ENCODE results near the gene MROH2A.
"Not testable (repeated sequence)": the region's sequence is repeated elsewhere in the genome, so short reads cannot be mapped to it uniquely, and the experiment has no call there.

MROH2A gene, protein sequence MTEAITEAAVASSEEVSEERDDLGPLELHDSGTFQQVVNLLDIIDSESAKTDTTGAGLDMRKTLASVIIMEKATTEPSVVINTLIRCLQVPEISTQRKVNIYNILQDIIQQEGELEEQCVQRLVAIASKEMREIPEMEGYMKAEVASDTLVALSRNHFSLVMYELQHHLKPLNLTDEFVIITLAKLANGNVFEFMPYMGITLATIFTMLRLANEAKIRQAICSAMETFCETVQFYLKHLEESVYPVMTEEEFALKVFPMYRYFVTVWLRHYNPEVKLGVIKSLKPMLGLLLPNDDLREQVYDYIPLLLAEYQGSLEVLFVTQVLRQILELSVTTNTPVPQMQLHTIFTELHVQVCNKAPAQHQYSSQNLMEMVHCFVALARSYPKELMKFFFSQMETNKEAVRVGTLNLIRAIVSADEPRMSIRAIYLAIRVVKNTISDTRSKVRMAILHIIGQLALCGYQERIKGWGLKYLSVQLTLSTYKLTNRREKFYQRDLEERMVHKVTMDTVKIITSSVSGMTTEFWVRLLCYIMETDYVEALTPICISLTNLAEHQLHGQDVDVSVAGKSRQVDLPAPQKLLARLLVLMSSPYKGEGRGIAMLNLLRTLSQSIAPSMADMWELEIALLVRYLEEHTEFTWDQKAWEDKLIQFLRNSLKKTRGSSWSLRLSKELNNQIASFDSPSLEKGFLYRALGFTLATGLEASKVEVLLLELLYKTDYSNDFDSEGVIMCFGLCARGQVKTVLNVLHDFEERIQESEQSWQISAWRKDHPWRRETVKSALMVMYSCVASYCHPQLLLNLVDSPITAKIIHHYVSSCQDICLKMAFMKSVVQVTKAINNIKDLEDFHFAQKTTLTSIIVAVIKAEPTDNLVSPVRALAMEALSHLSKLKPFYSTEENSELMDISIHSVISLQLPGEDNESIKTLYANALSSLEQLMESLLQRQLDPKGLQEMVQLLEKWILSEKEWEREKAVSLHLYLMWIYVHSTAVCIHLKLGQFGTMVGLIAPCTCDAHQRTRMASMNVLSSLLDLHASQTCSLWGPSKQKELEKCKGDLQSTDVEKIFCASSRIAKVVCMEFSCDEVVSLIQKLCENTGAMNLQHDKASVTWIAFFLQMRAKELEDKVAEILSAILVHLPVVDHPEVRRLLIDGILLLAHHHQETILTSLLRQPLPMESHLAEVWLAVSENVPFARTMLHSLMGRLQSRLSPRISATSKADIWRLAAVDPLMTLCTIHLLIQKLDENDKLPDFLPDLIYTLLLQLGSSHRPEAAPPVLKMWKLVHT (N-terminal part only)

DNA sequence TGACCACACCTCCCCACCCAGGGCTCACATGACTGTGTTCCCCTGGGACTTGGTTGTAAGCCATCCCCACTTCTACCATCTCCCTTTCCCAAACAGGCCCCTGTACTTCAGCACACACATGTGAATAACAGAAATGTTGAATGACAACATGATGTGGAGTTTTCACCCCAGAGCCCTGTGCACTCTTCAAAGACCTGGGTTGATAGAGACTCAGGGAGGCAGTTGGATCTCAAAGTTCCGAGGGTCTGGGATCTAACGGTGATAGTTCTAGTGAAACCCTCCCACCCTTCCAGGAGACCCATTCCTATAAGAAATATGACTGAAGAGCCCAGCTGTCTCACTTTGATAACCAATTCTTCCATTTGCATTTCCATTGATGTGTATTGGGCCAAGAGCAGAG lies at the start of gene MROH2A:
Gene MROH2A, plus strand, starts transcription at position 301 of the 400 bp plus-strand sequence. CDS start 1,029 bp downstream, outside the sequence.
- no peak for DNase-seq

GRCh38 chr2:233728723-233729301 lies 49.3 kb upstream of the MROH2A start, which contains the start of gene UGT1A3:
Gene UGT1A3, plus strand, starts transcription at chr2:233729042. Its CDS starts 85 bp downstream, at chr2:233729127.
- no peak for DNase-seq

DNA sequence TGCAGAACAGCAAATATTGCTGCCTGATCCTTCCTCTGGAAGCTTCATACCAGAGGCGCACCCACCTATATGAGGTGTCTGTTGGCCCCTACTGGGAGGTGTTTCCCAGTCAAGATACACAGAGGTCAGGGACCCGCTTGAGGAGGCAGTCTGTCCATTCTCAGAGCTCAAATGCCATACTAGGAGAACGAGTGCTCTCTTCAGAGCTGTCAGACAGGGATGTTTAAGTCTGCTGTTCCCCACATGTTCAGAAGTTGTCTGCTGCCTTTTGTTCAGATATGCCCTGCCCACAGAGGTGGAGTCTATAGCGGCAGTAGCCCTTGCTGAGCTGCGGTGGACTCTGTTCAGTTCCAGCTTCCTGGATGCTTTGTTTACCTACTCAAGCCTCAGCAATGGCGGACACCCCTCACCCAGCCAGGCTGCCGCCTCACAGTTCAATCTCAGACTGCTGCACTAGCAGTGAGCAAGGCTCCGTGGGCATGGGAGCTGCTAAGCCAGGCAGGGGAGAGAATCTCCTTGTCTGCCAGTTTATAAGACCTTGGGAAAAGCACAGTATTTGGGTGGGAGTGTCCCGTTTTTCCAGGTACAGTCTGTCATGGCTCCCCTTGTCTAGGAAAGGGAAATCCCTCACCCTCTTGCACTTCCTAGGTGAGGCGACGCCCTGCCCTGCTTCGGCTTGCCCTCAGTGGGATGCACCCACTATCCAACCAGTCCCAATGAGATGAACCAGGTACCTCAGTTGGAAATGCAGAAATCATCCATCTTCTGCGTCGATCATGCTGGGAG lies 41.1 kb upstream of the MROH2A start:
- not testable (repeated sequence) for DNase-seq

DNA sequence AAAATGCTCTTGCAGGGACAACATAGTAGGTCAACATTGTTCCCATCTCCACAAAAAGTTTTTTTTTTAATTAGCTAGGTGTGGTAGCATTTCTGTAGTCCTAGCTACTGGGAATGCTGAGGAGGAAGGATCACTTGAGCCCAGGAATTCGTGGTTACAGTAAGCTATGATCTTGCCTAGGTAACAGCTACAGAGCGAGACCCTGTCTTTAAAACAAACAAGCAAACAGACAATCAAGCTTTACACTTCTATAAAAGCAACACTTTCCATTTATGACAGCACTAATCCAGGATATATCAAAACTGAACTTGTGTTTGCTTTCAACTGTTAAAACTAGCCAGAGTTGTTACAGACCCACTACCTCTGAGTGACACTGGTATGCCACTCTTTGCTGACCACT lies 37.3 kb upstream of the MROH2A start:
- no peak for DNase-seq

DNA sequence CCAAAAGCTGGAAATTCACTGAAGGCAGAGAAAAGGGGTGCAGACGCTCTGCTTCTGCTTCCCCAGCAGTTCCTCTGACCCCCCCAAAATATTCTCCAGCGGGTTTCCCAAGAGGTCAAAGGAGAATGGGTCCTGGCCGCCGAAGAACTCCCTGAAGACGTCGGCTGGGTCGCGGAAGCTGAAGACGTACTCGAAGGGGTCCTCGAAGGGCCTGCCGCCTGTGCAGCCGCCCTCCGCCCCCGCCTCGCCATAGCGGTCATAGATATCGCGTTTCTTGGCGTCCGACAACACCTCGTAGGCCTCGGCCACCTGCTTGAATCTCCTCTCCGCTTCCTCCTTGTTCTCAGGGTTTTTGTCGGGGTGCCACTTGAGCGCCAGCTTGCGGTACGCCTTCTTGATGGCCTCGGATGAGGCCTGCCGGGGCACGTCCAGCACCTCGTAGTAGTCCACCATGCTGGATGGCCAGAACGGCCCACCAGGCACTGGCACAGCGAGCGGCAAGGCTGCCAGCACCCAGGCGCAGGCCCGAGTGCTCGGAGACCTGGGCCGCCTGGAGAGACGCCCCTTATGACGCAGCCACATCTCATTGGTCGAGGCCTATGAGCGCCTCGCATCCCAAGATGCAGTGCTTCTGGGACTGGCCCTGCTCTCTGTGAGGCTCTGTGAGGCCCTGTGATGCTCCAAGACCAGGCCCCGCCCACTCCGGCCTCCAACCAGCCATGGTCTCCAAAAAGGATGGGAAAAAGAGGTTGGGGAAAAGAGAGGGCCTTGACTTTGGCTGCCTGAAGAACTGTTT lies 34.5 kb upstream of the MROH2A start:
- DNase-seq: no peak

- DNase-seq: no peak
Observed at GRCh38 chr2:233745073-233745755, 32.9 kb upstream of the MROH2A start.

DNA sequence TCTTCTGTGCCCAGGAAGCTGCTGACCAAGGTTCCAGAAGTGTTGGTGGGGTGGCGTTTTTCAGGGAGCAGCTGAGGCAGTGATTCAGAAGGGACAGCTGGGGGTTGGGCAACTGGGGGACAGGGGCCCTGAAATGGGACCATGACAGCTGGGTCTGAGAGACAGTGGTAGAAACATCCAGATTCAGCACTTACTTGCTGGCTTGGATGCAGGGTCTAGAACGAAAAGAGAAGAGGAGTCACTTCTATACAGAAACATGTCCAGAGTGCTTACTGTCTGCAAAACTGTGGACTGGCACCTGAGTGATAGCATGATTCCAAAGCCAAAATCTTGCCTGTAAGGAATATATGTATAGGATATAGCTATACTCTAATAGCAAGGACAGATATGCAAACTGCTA lies 32.3 kb upstream of the MROH2A start:
- not testable (repeated sequence) for DNase-seq

DNA sequence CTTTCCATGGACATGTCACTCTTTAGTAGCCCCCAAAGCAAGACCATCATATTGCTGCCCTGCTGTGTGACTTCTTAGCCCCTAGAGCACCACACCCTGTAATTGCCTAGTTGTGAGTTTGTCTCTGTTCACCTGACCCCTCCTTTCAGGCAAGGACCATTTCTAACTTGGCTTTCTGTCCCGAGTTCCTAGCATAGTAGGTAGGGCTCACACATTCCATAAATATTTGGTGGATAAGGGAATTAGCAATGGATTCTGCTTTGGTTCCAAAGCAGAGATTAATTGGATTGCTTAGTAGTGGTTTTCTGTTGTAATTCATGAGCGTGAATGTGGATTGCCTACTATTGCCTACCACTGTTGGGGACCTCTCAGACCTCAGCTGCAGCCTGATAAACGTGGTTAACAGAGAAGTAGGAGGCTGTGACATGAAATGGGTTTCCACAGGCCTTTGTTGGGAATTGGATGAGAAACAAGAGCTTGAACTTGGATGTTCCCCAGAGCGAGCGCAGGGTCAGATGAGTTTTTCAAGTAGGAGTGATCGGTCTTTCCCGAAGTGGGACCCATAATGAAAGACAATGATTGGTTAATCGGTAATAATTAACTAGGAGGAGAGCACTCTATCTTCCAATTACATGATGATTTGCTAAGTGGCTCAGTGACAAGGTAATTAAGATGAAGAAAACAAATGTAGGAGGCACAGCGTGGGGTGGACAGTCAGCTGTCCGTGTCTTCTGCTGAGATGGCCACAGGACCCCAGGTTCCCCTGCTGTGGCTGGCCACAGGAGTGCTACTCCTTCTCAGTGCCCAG lies 31.5 kb upstream of the MROH2A start:
- DNase-seq: no peak

GRCh38 chr2:233747283-233747544 lies 30.9 kb upstream of the MROH2A start:
- DNase-seq: no peak

DNA sequence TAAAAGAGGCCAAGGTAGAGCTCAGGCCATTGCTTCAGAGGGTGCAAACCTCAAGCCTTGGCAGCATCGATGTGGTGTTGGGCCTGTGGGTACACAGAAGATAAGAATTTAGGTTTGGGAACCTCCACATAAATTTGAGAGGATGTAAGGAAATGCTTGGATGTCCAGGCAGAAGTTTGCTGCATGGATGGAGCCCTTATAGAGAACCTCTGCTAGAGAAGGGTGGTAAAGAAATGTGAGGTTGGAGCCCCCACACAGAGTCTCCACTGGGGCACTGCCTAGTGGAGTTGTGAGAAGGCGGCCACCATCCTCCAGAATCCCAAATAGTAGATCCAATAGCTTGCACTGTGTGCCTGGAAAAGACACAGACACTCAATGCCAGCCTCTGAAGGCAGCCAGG lies 27.4 kb upstream of the MROH2A start:
- not testable (repeated sequence) for DNase-seq

DNA sequence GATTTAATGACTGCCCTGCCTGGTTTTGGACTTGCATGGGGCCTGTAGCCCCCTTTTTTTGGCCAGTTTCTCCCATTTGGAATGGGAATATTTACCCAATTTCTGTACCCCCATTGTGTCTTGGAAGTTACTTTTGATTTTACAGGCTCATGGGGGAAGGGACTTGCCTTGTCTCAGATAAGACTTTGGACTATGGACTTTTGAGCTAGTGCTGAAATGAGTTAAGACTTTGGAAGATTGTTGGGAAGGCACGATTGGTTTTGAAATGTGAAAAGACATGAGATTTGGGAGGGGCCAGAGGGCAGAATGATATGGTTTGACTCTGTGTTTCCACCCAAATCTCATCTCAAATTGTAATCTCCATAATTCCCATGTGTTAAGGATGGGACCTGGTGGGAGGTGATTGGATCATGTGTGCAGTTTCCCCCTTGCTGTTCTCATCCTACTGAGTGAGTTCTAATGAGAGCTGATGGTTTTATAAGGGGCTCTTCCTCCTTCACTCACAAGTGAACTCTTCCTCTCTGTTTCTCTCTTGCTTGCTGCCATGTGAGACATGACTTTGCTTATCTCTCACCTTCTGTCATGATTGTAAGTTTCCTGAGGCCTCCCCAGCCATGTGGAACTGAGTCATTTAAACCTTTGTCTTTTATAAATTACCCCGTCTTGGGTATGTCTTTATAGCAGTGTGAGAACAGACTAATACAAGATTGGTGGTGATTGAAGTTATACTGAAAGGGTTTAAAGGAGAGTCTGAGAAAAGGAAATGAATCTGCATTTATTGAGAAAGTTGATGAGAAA lies 26.7 kb upstream of the MROH2A start:
- not testable (repeated sequence) for DNase-seq

DNA sequence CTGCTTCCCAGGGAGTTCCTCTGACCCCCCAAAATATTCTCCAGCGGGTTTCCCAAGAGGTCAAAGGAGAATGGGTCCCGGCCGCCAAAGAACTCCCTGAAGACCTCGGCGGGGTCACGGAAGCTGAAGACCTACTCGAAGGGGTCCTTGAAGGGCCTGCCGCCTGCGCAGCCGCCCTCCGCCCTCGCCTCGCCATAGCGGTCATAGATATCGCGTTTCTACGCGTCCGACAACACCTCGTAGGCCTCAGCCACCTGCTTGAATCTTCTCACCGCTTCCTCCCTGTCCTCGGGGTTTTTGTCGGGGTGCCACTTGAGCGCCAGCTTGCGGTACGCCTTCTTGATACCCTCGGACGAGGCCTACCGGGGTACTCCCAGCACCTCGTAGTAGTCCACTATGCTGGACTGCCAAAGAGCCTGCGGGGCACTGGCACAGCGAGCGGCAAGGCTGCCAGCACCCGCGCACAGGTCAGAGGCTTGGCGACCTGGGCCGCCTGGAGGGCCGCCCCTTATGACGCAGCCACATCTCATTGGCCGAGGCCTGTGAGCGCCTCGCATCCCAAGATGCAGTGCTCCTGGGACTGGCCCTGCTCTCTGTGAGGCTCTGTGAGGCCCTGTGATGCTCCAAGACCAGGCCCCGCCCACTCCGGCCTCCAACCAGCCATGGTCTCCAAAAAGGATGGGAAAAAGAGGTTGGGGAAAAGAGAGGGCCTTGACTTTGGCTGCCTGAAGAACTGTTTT lies 23.1 kb upstream of the MROH2A start:
- DNase-seq: no peak

DNA sequence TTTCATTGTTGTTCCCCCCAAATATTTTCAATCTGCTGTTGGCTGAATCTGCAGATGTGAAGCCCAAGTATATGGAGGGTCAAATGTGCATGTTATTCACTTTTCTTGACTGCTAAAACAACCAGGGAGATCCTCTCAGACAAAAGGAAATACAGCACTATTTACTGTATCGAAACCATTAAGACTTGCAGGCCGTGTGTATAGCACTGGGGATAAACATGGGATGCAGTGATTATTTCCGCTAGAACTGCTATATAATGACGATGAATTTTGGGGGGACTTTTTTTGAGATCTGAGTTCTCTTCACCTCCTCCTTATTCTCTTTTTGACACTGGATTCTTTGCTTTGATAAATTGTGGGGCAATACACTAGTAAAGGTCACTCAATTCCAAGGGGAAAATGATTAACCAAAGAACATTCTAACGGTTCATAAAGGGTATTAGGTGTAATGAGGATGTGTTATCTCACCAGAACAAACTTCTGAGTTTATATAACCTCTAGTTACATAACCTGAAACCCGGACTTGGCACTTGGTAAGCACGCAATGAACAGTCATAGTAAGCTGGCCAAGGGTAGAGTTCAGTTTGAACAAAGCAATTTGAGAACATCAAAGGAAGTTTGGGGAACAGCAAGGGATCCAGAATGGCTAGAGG lies 21.6 kb upstream of the MROH2A start:
- no peak for DNase-seq

DNA sequence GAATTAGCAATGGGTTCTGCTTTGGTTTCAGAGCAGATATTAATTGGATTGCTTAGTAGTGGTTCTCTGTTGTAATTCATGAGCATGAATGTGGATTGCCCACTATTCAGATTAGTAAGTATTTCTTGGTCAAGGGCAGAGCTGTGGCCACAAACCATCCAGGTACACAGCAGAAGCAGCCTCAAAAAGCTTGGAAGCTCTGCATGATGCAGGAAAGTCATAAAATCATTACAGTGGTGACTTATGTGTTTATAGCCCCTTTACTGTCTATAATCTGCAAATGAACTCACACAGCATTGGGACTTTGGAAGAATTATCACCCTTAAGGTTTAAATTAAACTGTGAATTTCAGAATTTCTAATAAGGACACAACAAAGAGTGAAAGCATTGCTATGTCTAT lies 20.0 kb upstream of the MROH2A start:
- DNase-seq: no peak

GRCh38 chr2:233758849-233759248 lies 19.3 kb upstream of the MROH2A start:
- DNase-seq: no peak

DNA sequence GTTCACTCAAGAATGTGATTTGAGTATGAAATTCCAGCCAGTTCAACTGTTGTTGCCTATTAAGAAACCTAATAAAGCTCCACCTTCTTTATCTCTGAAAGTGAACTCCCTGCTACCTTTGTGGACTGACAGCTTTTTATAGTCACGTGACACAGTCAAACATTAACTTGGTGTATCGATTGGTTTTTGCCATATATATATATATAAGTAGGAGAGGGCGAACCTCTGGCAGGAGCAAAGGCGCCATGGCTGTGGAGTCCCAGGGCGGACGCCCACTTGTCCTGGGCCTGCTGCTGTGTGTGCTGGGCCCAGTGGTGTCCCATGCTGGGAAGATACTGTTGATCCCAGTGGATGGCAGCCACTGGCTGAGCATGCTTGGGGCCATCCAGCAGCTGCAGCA lies 18.1 kb upstream of the MROH2A start, which contains the start of gene UGT1A1:
Gene UGT1A1, plus strand, starts transcription at position 228 of the 400 bp plus-strand sequence. Its CDS starts 18 bp downstream, at position 246.
- DNase-seq: no peak

DNA sequence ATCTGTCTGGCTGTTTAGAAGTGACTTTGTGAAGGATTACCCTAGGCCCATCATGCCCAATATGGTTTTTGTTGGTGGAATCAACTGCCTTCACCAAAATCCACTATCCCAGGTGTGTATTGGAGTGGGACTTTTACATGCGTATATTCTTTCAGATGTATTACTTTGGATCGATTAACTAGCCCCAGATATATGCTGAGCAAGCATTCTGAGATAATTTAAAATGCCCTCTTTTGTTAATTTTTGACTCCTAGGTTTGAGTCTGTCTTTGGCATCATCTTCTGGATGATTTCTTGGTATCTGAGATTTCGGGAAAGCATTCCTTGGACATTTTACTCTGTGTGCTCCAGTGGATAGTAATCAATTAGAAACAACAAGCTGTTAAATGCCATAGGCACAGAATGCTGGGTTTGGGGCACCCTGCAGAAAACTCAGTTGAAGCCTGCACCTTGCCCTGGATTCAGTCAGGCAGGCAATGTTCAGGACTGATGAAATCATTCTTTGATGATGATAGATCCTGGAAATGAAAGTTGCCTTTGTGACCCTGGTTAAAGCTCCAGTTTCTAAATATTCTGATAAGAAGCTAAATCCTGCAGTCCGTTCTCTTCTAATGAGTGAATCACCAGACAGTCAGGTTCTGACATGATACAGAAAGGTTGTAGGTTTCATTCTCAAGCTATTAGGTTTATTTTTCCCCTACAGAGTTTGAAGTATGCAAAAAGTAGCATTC lies 16.9 kb upstream of the MROH2A start:
- no peak for DNase-seq
